ENCODE measurements around the gene SLC34A3. TPM values are rescaled to one million over a fixed set of nuclear protein-coding genes. Genes with fewer than 3 reads are reported as not detected.
"Not testable (repeated sequence)": the region's sequence is repeated elsewhere in the genome, so short reads cannot be mapped to it uniquely, and the experiment has no call there.

Gene SLC34A3
- total RNA-seq, 1 experiment from 2014 or later = 0.06 TPM

DNA sequence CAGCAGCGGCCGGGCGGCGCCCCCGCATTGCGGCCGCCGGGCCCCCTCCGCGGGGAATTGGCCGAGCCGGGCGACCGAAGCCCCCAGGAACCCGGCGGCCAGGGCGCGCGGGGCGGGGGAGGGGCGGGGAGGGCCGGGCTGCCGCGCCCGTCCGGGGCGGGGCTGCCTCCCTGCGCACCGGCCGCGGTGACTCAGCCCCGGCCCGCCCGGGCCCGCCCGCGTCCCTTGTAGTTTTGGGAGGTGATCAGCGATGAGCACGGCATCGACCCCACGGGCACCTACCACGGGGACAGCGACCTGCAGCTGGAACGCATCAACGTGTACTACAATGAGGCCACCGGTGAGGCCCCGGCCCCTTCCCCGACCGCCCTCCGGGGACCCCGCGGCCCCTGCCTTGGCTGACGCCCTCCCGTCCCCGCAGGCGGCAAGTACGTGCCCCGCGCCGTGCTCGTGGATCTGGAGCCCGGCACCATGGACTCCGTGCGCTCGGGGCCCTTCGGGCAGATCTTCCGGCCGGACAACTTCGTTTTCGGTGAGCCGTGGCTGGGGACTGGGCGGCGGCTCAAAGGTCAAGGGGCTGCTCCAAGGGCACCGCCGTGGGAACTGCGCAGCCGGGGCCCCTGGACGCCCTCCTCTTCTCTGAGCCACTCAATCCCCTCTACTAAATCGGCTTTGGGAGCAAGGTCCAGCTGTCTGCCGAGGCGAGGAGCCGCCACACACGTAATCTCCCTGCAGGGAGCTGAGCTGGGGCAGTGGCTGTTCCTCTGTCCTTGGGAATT is 11.0 kb downstream of the SLC34A3 start:
- peak; percentile 35 for DNase-seq (ENCODE audit: low read depth)

DNA sequence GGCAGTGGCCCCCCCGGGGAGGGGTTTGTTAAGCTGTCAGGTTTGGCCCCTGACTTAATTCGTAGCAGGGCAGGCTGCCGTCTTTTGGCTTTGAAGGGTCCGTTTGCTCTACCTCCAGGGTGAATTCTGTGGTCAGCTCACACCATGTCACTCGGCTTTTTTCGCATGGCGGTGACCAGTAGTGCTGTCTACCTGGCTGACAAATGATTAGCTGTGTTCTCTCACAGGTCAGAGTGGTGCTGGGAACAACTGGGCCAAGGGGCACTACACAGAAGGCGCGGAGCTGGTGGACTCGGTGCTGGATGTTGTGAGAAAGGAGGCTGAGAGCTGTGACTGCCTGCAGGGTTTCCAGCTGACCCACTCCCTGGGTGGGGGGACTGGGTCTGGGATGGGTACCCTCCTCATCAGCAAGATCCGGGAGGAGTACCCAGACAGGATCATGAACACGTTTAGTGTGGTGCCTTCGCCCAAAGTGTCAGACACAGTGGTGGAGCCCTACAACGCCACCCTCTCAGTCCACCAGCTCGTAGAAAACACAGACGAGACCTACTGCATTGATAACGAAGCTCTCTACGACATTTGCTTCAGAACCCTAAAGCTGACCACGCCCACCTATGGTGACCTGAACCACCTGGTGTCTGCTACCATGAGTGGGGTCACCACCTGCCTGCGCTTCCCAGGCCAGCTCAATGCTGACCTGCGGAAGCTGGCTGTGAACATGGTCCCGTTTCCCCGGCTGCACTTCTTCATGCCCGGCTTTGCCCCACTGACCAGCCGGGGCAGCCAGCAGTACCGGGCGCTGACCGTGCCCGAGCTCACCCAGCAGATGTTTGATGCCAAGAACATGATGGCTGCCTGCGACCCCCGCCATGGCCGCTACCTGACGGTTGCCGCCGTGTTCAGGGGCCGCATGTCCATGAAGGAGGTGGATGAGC is 11.8 kb downstream of the SLC34A3 start:
- DNase-seq (ENCODE audit: low read depth) = no peak

DNA sequence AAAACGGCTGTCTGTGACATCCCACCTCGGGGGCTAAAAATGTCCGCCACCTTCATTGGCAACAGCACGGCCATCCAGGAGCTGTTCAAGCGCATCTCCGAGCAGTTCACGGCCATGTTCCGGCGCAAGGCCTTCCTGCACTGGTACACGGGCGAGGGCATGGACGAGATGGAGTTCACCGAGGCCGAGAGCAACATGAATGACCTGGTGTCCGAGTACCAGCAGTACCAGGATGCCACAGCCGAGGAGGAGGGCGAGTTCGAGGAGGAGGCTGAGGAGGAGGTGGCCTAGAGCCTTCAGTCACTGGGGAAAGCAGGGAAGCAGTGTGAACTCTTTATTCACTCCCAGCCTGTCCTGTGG is 12.5 kb downstream of the SLC34A3 start:
- DNase-seq (ENCODE audit: low read depth) = not testable (repeated sequence)

DNA sequence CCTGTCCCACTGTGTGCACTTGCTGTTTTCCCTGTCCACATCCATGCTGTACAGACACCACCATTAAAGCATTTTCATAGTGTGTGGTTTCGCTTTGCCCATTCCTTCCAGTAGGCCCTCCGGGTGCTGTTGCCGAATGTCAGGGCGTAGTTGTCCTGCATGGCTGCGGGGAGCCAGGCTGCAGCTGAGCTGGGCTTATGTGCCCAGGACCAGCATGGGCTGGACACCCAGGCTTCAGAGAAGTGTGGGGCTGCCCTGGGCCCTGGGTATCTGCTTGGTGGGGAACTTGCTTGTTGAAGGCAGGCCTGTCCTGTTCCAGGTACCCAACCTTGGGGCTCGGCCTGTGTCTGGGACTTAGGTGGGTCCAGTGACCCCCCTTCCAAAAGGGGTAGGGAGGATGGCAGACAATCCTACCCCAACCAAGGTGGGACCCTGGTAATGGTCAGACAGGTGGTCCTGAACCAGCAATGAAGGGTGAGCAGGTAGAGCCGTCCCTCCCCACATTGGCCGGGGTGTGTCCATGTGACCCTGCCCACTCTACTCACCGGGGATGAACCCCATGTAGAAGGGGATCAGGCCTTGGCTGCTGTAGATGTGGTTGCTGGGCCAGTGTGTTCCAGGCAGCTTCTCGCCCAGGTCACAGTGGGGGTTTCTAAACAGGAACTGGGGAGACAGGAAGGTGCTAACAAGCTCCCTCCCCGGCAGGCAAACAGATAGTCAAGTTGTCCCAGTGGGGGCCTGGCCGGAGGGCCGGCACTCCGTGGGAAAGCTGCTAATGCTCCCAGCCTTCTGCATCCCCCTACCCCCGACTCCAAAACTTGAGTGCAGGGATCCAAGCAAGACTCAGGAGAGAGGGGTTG is 13.2 kb downstream of the SLC34A3 start:
- DNase-seq (ENCODE audit: low read depth) = no peak

DNA sequence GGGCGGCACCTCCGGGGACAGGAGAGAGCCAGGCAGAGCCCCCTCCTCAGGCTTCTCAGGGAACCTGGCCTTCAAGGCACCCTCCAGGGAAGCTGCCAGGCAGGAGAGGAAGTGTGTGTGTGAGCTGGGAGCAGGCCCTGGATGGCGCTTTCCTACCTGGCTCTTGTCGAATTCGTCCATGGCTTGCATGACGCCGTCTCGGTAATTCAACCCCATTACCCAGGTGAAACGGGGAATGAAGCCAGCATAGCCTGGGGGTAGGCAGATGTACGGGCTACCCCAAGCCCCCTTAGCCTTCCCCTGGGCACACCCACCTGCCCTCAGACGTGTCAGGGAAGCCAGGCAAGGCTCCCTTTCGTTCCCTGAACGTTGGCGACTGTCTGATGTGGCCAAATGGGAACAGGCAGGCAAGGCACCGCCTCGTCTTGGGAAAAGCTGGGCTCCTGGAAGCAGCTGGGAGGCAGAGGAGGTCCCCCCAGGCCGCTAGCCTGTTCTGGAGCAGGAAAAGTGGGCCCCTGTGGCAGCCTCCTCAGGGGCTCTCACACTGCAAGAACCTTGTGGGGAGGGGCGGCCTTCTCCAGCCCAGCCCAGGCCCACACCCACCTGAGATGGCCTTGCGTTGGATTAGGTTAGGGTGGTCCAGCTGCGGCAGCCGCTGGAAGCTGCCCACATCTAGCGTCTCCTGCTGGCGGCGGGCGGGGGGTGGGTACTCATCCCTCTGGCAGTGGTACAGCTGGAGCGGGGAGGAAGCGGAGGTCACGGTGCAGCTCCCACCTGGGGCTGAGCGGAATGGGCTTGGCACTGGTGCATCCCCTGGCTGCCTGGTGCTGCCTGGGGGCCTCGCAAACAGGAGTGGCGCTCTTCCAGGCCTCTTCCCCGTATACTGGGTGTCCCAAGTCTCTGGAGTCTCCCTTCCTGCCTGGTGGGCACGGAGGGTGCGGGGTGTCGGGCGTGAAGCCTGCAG is 14.1 kb downstream of the SLC34A3 start:
- no peak for DNase-seq (ENCODE audit: low read depth)

DNA sequence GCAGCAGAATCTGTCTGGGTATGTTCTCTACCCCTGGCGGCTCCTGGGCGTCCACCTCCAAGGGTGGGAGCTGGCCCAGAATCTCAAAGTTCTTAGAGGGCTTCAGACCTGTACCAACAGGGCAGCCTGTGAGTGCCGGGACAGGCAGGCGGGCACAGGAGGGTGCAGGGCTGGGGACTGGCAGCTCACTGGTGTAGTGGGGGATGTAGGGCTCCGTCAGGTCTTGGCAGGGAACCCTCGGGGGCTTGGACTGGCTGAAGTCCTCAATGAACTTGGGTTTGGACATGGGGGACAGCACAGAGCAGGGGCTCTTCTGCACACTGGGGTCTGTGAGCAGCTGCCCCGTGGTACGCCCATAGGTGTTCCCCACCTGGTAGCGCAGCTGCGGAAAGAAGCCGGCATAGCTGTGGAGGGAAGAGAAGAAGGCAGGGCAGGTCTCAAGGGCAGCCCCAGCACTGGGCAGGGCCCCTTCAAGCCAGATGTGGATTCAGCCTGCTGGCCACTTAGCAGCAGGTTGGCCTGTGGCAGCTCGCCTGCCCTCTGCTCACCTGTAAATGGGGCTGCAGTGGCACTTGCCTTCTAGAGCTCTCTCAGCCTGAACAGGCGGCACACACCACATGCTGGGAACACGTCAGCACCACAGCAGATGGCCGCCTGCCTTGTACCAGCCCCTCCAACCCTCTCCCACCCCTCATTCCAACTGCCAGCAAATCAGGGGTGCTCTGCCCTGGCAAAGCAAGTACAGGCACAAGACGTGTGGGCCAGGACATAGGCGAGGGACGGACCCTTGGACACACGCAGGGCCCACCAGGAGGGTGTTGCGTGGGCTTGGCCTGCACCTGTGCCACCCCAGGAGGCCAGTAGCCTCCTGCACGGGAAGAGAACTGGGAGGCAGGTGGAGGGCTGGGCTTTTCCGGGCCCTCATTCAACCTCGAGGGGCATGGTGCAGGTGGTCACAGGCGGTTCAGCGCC is 15.0 kb downstream of the SLC34A3 start:
- DNase-seq (ENCODE audit: low read depth) = no peak

DNA sequence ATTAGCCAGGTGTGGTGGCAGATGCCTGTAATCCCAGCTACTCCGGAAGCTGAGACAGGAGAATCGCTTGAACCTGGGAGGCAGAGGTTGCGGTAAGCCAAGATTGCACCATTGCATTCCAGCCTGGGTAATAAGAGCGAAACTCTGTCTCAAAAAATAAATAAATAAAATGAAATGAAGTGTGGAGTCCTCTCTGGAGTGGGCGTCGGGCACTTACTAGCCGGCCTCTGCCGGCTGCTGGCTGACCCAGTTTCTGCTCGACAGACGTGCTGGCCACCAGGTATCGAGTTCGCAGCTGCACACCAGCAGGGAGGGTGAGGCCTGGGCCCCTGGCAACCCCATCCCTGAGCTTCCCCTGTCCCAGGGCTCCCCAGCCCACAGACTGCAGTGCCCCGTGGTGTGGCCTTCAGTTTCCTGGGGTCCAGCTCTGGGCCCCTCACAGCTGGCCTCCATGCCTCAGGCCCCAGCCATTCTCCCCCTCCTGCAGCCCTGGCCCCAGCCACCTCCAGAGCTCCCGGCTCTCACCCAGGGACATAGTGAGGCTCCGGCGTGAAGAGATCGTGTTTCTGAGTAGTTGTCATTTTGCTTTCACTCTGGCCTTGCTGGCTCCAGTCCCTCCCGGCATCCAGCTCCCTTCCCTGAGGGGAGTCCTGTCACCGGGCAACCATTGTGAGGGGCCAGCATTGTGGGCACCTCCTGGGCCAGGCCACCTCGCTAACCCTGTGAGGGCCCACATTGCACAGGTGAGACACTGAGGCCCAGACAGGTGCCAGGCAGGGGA is 16.6 kb downstream of the SLC34A3 start:
- no peak for DNase-seq (ENCODE audit: low read depth)

DNA sequence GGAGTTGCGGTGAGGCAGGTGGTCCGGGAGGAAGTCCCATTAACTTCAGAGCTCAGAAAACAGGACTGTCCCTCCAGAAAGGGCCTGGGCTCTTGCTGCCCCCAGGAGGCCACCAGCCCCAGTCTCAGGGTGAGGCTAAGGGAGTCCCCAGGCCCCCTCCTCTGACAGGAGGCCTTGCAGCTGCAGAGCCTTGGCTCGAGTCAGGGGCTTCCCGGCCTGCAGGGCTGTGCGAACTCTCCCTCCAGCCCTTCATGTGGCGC is 17.1 kb downstream of the SLC34A3 start:
- DNase-seq (ENCODE audit: low read depth) = no peak

DNA sequence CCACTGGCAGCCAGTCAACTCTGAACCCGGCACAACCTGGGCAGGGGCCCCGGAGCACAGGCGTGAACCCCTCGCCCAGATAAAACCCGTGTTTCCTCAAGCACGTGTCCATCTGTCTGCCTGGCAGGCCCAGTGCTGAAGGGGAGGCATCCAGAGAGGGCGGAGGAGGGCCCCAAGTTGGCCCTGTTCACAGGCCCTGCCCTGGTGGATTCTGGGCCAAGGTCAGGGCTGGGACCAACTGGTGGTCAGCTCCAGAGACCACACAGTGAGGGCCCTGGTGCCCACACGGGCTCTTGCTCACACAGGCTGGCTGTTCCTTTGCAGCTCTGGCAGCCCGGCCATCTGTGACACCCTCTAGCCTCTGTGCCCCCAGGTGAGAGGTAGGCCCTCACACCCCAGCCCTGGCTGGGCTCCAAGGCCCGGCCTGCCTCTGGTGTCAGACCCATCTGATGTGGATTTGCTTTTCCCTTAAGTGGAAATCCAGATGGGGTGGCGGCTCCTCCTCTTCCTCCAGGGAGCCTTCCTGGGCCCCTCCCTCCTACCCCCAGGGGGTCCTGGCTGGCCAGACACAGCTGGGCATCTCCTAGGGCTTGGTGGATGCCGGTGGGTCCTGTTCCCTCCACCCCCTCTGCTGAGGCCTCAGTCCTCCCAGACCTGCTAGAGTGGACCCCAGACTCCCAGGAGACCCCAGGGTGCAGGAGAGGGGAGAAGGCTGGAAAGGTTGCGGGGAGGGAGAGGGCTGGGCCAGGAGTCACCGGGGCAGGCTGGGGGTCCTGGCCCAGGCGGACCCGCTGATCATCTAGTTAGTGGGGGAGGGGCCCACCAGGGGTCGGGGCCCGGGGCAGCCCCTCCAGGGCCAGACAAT is 19.9 kb downstream of the SLC34A3 start:
- DNase-seq (ENCODE audit: low read depth) = no peak

DNA sequence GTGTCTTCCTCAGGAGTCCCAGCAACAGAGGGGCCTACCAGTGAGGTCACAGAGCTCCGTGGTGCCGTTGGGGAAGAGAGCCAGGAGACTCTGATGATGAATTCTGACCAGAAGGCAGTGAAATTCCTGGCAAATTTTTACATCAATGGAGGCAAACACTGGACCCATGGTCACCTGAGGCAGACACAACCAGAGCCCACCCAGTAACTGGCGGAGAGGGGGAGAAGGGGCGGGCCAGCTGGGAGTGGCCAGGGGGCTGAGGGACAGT is 20.4 kb downstream of the SLC34A3 start, which contains the start of gene STPG3:
Gene STPG3 (plus strand): TSS at position 93 of the 268 bp plus-strand sequence. CDS start 1 bp downstream, at position 94.
- no peak for DNase-seq (ENCODE audit: low read depth)

DNA sequence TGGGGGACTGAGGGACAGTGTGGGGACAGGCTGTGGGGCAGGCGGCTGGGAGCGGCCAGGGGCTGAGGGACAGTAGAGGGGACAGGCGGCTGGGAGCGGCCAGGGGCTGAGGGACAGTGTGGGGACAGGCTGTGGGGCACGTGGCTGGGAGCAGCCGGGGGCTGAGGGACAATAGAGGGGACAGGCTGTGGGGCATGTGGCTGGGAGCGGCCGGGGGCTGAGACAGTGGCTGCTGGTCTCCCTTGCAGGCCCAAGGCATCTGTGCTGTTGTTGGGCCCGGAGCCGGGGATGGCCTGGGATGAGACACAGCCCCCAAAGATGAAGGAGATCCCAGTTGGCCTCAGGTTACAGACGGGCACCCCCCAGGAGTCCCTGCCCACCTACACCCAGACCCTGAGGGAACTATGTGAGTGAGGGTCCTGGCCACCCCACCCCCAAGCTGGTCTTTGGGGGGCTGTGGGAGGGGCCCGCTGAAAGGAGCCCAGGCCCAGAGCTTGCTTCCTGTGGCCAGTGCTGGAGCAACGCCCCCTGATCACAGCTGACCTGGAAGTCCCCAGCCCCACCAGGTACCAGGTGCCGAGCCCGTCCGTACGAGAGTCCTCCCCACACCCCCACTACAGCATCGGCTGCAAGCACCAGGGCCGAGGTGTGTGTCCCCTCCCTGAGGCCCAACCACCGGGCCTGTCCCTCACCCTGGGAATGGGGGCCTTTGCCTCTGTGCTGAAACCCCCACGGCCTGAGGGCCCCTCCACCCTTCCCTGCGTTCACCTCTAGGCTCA is 21.0 kb downstream of the SLC34A3 start:
- no peak for DNase-seq (ENCODE audit: low read depth)

DNA sequence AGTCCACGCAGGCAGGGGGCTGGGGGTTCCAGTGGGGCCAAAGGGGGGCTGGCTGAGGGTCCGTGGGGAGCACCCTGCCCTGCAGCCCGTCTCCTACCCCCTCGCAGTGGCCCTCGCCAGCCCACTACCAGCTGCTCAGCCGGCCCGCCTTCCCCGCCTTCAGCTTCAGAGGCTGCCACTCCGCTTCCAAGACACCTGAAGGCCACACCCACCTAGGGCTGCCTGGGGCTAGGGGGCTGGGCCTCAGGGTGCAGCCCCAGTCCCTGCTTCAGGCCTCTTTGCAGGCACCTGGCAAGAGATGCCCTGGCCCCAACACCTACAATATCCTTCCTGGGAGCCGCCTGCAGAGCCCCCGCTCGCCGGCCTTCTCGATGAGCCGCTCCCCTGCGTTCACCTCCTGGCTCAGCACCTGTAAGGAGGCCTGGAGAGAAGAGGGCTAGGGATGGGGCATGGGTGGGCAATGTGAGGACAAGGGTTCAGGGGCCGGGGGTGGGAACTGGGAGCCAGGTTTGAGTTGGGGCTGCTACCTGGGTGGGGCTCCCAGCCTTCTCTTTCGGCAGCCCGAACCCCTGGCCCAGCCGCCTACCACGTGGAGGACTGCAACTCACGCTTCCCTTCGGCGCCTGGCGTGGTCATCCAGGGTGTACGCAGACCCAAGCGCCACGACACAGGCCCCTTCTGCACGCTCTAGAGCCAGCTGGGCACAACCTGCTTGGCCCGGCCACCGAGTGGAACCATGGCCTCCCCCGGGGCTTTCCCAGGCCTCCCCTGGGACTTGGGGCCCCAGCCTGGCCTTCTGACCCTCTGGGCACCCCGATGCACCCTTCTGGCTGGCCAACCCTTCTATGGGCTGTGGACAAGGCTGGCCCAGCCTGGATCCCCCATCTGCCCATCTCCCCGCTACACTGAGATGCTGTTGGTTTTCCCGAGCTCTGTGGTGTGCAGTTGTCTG is 22.1 kb downstream of the SLC34A3 start:
- no peak for DNase-seq (ENCODE audit: low read depth)

DNA sequence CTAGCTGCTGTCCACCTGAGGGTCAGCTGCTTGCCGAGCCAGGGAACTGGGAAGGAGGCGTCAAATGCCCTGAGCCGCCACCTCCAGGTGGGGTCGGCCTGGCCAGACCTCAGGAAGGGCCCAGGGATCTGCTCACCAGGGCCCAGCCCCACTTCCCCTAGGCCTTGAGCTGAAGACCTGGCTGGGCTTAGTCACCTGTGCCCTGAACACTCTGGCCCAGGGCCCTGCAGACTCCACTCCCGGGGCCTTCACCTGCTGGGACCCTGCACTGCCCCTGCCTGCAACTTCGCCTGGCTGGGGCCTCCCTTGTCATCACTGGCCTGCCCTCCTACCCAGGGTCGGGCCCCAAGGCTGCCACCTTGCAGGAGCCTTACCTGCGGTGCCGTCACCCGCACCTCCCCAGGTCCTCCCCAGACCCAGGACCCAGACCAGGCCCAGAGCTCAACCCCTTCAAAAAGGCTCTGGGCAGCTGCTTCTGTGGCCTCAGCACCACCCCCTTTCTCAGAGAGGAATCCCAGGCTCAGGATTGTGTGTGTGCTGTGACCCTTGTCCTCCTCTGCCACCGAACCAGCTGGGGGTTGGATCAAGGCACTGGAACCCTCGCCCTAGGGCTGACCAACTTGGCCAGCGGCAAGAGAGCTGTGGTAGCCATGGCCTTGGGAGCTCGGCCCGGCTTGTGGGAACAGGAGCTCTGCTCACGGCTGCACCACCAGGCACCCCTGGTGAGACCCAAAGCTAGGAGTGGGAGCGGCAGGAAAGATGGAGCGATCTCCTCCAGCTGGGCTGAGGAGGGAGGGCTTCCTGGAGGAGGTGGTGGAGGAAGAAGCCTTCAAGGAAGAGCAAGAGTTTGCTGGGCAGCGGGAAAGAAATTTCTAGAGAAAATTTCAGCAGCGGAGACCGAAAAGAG is 23.3 kb downstream of the SLC34A3 start:
- DNase-seq (ENCODE audit: low read depth) = no peak

DNA sequence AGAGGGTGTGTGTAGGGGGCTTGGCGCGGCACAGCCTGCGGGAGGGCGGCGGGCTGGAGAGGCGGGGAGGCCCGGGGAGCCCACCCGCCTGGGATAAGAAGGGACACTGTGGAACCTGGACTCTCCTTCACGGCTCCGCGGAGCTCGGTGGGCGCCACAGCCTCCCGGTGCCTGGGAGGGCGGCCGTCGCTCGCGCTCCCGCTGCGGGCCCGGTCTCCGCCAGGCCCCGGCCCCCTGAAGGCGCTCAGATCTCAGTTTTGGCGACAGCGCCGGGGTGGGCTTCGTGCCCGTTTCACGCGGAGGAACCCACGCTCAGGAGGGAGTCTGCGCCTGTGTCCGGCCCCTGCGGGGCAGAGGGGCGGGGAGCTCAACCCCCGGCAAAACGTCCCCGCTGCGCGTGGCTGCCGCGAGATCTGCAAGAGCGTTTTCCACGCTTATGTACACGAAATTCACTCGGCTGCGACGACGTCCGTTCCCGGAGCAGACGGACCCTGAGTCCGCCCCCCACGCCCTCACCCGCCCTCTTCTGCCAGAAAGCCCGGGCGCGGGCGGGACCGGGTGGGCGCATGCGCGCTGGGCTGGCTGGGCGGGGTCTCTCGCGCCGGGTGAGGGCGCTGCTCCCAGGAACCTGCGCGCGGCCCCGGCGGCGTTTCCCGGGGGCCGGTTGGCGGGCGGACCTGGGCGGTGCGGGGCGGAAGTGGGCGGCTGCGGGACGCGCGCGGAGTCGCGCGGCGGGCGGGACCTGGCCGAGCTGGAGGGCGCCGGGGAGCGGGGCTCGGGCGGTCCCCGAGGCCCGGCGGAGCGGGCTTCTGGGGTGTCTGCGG is 24.1 kb downstream of the SLC34A3 start, which contains the start of gene NELFB:
Gene NELFB (plus strand): TSS at position 704 of the 824 bp plus-strand sequence.
- peak; percentile 83 for DNase-seq (ENCODE audit: low read depth)
